ENCODE results near the gene ANO6. TPM values are rescaled to one million over a fixed set of nuclear protein-coding genes. Genes with fewer than 3 reads are reported as not detected.
A peak's percentile ranks its signal among the peaks of the same experiment; 100 is the strongest.

The ANO6 gene
- total and polyA plus RNA-seq, 8 donors, result 58.0 to 79.7 (median 66.1) TPM

GRCh38 chr12:45242180-45242579 lies 26.3 kb downstream of the ANO6 start:
- H3K4me3 ChIP-seq, result no peak overlapping the region
- ATAC-seq, result no peak
- no peak overlapping the region for H3K27ac ChIP-seq

GRCh38 chr12:45243963-45244362 lies 28.1 kb downstream of the ANO6 start:
- ATAC-seq, result no peak
- intact Hi-C loops (cut with DNase I), result no loop called here
- H3K4me3 ChIP-seq, result no peak overlapping the region
- no peaks in the 10 kb centered on the region for H3K9me3 ChIP-seq
- H3K27ac ChIP-seq, result no peak overlapping the region
- H3K4me1 ChIP-seq, result peaks cover 0 to 35% of the 10 kb centered on the region in 2 donors
- H3K36me3 ChIP-seq, result no peaks in the 10 kb centered on the region
- DNase-seq, result no peak
- H3K27me3 ChIP-seq, result no peaks in the 10 kb centered on the region
- TF ChIP-seq CTCF (IDR thresholded peaks at IDR 0.05), result no peak

More at GRCh38 chr12:45242180-45242579, 26.3 kb downstream of the ANO6 start:
- no peak for DNase-seq
- TF ChIP-seq CTCF (IDR thresholded peaks at IDR 0.05), result no peak
- Histone ChIP-seq H3K9me3 (no peaks in the 10 kb centered on the region), H3K36me3 (no peaks in the 10 kb centered on the region), H3K4me1 (peaks cover 0 to 35% of the 10 kb centered on the region in 2 donors), H3K27me3 (no peaks in the 10 kb centered on the region)
- intact Hi-C loops (cut with DNase I), result no loop called here

GRCh38 chr12:45244561-45245343 lies 28.9 kb downstream of the ANO6 start:
- H3K9me3 ChIP-seq, result no peaks in the 10 kb centered on the region
- DNase-seq, result no peak
- no peaks in the 10 kb centered on the region for H3K36me3 ChIP-seq
- intact Hi-C loops (cut with DNase I), result no loop called here
- TF ChIP-seq CTCF (IDR thresholded peaks at IDR 0.05), result no peak
- peak overlapping the region in 1 of 2 donors; percentile 39 for H3K27ac ChIP-seq
- no peaks in the 10 kb centered on the region for H3K27me3 ChIP-seq
- no peak overlapping the region for H3K4me3 ChIP-seq
- peak; percentile 79 for ATAC-seq
- H3K4me1 ChIP-seq, result peaks cover 0 to 35% of the 10 kb centered on the region in 2 donors

GRCh38 chr12:45246236-45246635 lies 30.3 kb downstream of the ANO6 start:
- Histone ChIP-seq H3K36me3 (no peaks in the 10 kb centered on the region), H3K27me3 (no peaks in the 10 kb centered on the region), H3K27ac (no peak overlapping the region), H3K4me3 (no peak overlapping the region), H3K4me1 (peaks cover 0 to 35% of the 10 kb centered on the region in 2 donors), H3K9me3 (no peaks in the 10 kb centered on the region)
- TF ChIP-seq CTCF (IDR thresholded peaks at IDR 0.05), result no peak
- ATAC-seq, result peak; percentile 31
- intact Hi-C loops (cut with DNase I), result no loop called here
- no peak for DNase-seq

GRCh38 chr12:45247589-45247988 lies 31.7 kb downstream of the ANO6 start:
- peaks cover 0 to 35% of the 10 kb centered on the region in 2 donors for H3K4me1 ChIP-seq
- no peak overlapping the region for H3K4me3 ChIP-seq
- DNase-seq, result no peak
- no peaks in the 10 kb centered on the region for H3K36me3 ChIP-seq
- no peak overlapping the region for H3K27ac ChIP-seq
- H3K9me3 ChIP-seq, result no peaks in the 10 kb centered on the region
- intact Hi-C loops (cut with DNase I), result no loop called here
- no peaks in the 10 kb centered on the region for H3K27me3 ChIP-seq
- no peak for ATAC-seq
- TF ChIP-seq CTCF (IDR thresholded peaks at IDR 0.05), result no peak
